HepG2 (cell line): ENCODE measurements around the gene COMMD3. TPM values are rescaled to one million over a fixed set of nuclear protein-coding genes. Genes with fewer than 3 reads are reported as not detected.

Experiments
- ATAC-seq: fragments of 200-7000 bp; cut with Tn5 transposase; 3 replicates; pipeline ENCODE4 v1.9.1; 2020; ENCODE audit warnings: mild to moderate bottlenecking, moderate library complexity
- BruUV-seq: library from RNA; stranded (reverse); fragments of 400-500 nt; replicated peaks from 2 replicates; lab custom pipeline; 2021; lab: Mats Ljungman, UMichigan
- CTCF ChIA-PET: fragments of 300-600 bp; formaldehyde crosslinking; extraction: SDS; loops from one replicate; lab custom pipeline; 2021; ENCODE audit warnings: low total read pairs, inconsistent platforms, low intra/inter-chr PET ratio; lab: Yijun Ruan, JAX
- POLR2A ChIA-PET: fragments of 350-600 bp; sonication (Branson Sonifier 250); formaldehyde crosslinking; loops from one replicate; lab custom pipeline; 2020; ENCODE audit warnings: antibody characterized with exemption, inconsistent platforms; lab: Yijun Ruan, JAX
- DNase-seq: peaks from one replicate; pipeline ENCODE4 v3.0.0-alpha.2; 2015; ENCODE audit warnings: low spot score
- FAIRE-seq: peaks from 3 replicates; lab custom pipeline; 2011; peaks lifted over from hg19 to GRCh38; lab: Jason Lieb, UNC
- H2AFZ ChIP-seq: one replicate; pipeline ENCODE4 v1.6.1; 2011; ENCODE audit warnings: low read length, inconsistent platforms
- H3K27ac ChIP-seq: fragments of 300-600 bp; 3 replicates; pipeline ENCODE4 v1.8.0; 2011; ENCODE audit warnings: mixed run types, mild to moderate bottlenecking, mixed read lengths, low read length, inconsistent platforms; ENCODE audit not compliant: insufficient read depth; ENCODE audit errors: extremely low read length
- H3K27me3 ChIP-seq, 2 experiments: fragments of 200-600 bp in 1 of 2; 2 replicates in 1 of 2; 3 replicates in 1 of 2; pipeline versions ENCODE4 v1.6.0 to v1.8.0; 2011; ENCODE audit warnings: low read length in 2 of 2, mild to moderate bottlenecking in 2 of 2, moderate library complexity in 2 of 2, inconsistent platforms in 1 of 2; ENCODE audit not compliant: insufficient read depth in 2 of 2, control insufficient read depth in 1 of 2
- H3K36me3 ChIP-seq, 2 experiments: fragments of 200-600 bp in 1 of 2; replicated peaks in 1 of 2; 2 replicates in 1 of 2; 3 replicates in 1 of 2; pipeline versions ENCODE4 v1.5.1 to v1.8.0; 2011; ENCODE audit warnings: low read length in 2 of 2, inconsistent platforms in 1 of 2; ENCODE audit not compliant: insufficient read depth in 2 of 2, control insufficient read depth in 1 of 2
- H3K4me1 ChIP-seq: 2 replicates; pipeline ENCODE4 v1.5.1; 2012; ENCODE audit warnings: low read length, inconsistent platforms; ENCODE audit not compliant: insufficient read depth
- H3K4me2 ChIP-seq: 2 replicates; pipeline ENCODE4 v1.6.0; 2011; ENCODE audit warnings: low read depth, low read length, inconsistent platforms
- H3K4me3 ChIP-seq, 3 experiments: fragments of 200-600 bp in 1 of 3; sonication (generic), shearing (Covaris generic) in 1 of 3; replicated peaks in 1 of 3; 2 replicates each; pipeline ENCODE4 v1.5.1; 2011 to 2016; ENCODE audit warnings: low read length in 3 of 3, inconsistent platforms in 2 of 3, low read depth in 2 of 3, mild to moderate bottlenecking in 2 of 3, control low read depth in 1 of 3, mixed read lengths in 1 of 3; ENCODE audit not compliant: insufficient read depth in 1 of 3
- H3K79me2 ChIP-seq: one replicate; pipeline ENCODE4 v1.6.1; 2011; ENCODE audit warnings: low read length, inconsistent platforms; ENCODE audit not compliant: insufficient read depth
- H3K9ac ChIP-seq: 2 replicates; pipeline ENCODE4 v1.6.0; 2011; ENCODE audit warnings: mild to moderate bottlenecking, low read depth, low read length, inconsistent platforms; ENCODE audit not compliant: insufficient read depth
- H3K9me3 ChIP-seq: 2 replicates; pipeline ENCODE4 v1.5.1; 2012; ENCODE audit warnings: mild to moderate bottlenecking, low read length
- H4K20me1 ChIP-seq: 2 replicates; pipeline ENCODE4 v1.6.0; 2011; ENCODE audit warnings: inconsistent platforms, mild to moderate bottlenecking, low read length, moderate library complexity; ENCODE audit not compliant: insufficient read depth
- ATF7 ChIP-seq, 2 experiments: fragments of 450-650 bp in 1 of 2; sonication (generic) in 1 of 2; formaldehyde crosslinking in 1 of 2; IDR thresholded peaks; 2 replicates each; pipeline versions ENCODE4 v1.4.0 to v1.6.1; 2016 to 2020; ENCODE audit warnings: antibody characterized with exemption in 1 of 2, mild to moderate bottlenecking in 1 of 2, missing genetic modification reagents in 1 of 2
- FOSL1 ChIP-seq: sonication (generic); formaldehyde crosslinking; IDR thresholded peaks from 2 replicates; pipeline ENCODE4 v1.9.0; 2021; ENCODE audit warnings: missing genetic modification reagents, borderline replicate concordance
- FOXK1 ChIP-seq: sonication (generic); formaldehyde crosslinking; IDR thresholded peaks from 2 replicates; pipeline ENCODE4 v1.4.0; 2020; ENCODE audit warnings: low read depth, missing genetic modification reagents, borderline replicate concordance
- HCFC1 ChIP-seq: fragments of 150-350 bp; IDR thresholded peaks from 2 replicates; pipeline ENCODE4 v1.6.1; 2014; ENCODE audit warnings: low read depth, low read length
- HDAC1 ChIP-seq: sonication (generic); formaldehyde crosslinking; IDR thresholded peaks from 2 replicates; pipeline ENCODE4 v1.5.1; 2020; ENCODE audit warnings: mild to moderate bottlenecking, missing genetic modification reagents
- ISL2 ChIP-seq: sonication (generic); formaldehyde crosslinking; IDR thresholded peaks from 2 replicates; pipeline ENCODE4 v1.5.0; 2020; ENCODE audit warnings: missing genetic modification reagents
- KDM6A ChIP-seq: IDR thresholded peaks from 2 replicates; pipeline ENCODE4 v1.6.1; 2016; ENCODE audit warnings: low read depth
- SATB2 ChIP-seq: sonication (generic); formaldehyde crosslinking; IDR thresholded peaks from 2 replicates; pipeline ENCODE4 v1.5.0; 2020; ENCODE audit warnings: missing genetic modification reagents
- SETDB1 ChIP-seq: sonication (generic); formaldehyde crosslinking; IDR thresholded peaks from 2 replicates; pipeline ENCODE4 v1.5.1; 2020; ENCODE audit warnings: missing genetic modification reagents, mild to moderate bottlenecking, borderline replicate concordance
- SP140L ChIP-seq: sonication (generic); formaldehyde crosslinking; IDR thresholded peaks from 2 replicates; pipeline ENCODE4 v1.4.0; 2020; ENCODE audit warnings: missing genetic modification reagents, borderline replicate concordance
- ZNF260 ChIP-seq: sonication (generic); formaldehyde crosslinking; IDR thresholded peaks from 2 replicates; pipeline ENCODE4 v1.4.0; 2020; ENCODE audit warnings: missing genetic modification reagents, low read depth, mild to moderate bottlenecking, borderline replicate concordance
- ZNF276 ChIP-seq: sonication (generic); formaldehyde crosslinking; IDR thresholded peaks from 2 replicates; pipeline ENCODE4 v1.4.0; 2020; ENCODE audit warnings: mild to moderate bottlenecking, low read depth, missing genetic modification reagents
- ZNF557 ChIP-seq: sonication (generic); formaldehyde crosslinking; IDR thresholded peaks from 2 replicates; pipeline ENCODE4 v1.4.0; 2020; ENCODE audit warnings: missing genetic modification reagents
- ZNF570 ChIP-seq: sonication (generic); formaldehyde crosslinking; IDR thresholded peaks from 2 replicates; pipeline ENCODE4 v1.4.0; 2020; ENCODE audit warnings: mild to moderate bottlenecking, missing genetic modification reagents, borderline replicate concordance
- ZNF713 ChIP-seq: sonication (generic); formaldehyde crosslinking; IDR thresholded peaks from 2 replicates; pipeline ENCODE4 v1.4.0; 2020; ENCODE audit warnings: mild to moderate bottlenecking, missing genetic modification reagents
- WGBS: methylation state at CpG from one replicate; pipeline ENCODE4 v1.1.6; 2017; ENCODE audit warnings: low lambda C conversion rate; 5-methylcytosine and 5-hydroxymethylcytosine counted together
- in situ Hi-C: cut with HindIII; loops from 2 replicates; pipeline ENCODE4 v1.10.0; 2017; ENCODE audit warnings: low pct_unique_long_range_greater_than_20kb; ENCODE audit not compliant: extremely low pct_ligation_motif_present
- intact Hi-C: fragments of 100-400 bp; cut with micrococcal nuclease; formaldehyde crosslinking; loops from one replicate; pipeline ENCODE4 v1.10.0; 2022; ENCODE audit not compliant: unreplicated experiment
- polyA plus RNA-seq, 8 experiments: library from polyadenylated mRNA; depleted of rRNA in 3 of 8; stranded (reverse) in 7 of 8; unstranded in 1 of 8; fragments of >200 nt; fragmentation: Illumina TruSeq in 4 of 8; extraction: Trizol in 4 of 8; gene quantifications; 2 replicates each; pipeline versions ENCODE4 v1.2.1 to v1.2.3, GENCODE V29; 2011 to 2016; ENCODE audit warnings: low read depth in 4 of 8, missing spikeins in 1 of 8, mixed read lengths in 1 of 8; ENCODE audit not compliant: insufficient read depth in 1 of 8
- total RNA-seq, 5 experiments: library from RNA; depleted of rRNA; stranded (reverse); fragments of >200 nt; fragmentation: Illumina TruSeq; extraction: Trizol; gene quantifications; 2 replicates each; pipeline ENCODE4 v1.2.3, GENCODE V29; 2016; ENCODE audit warnings: low read depth in 1 of 5
- TF ChIP-seq, protein P1 (sequence below), 2 experiments: sonication (generic) in 1 of 2; formaldehyde crosslinking in 1 of 2; IDR thresholded peaks; 2 replicates each; pipeline versions ENCODE4 v1.5.1 to v1.6.1; 2011 to 2020; ENCODE audit warnings: borderline replicate concordance in 1 of 2, low read depth in 1 of 2, low read length in 1 of 2, mild to moderate bottlenecking in 1 of 2, missing genetic modification reagents in 1 of 2, moderate library complexity in 1 of 2
- TF ChIP-seq, protein P2 (sequence below): sonication (generic); formaldehyde crosslinking; conservative IDR thresholded peaks from 2 replicates; pipeline ENCODE4 v1.8.0; 2022; ENCODE audit warnings: missing genetic modification reagents

COMMD3 gene
- total and polyA plus RNA-seq, 2 of the 13 experiments (the other 11 are each of a cell fraction or from before 2014, with no cell fraction given), result 38.7 to 54.4 TPM

DNA sequence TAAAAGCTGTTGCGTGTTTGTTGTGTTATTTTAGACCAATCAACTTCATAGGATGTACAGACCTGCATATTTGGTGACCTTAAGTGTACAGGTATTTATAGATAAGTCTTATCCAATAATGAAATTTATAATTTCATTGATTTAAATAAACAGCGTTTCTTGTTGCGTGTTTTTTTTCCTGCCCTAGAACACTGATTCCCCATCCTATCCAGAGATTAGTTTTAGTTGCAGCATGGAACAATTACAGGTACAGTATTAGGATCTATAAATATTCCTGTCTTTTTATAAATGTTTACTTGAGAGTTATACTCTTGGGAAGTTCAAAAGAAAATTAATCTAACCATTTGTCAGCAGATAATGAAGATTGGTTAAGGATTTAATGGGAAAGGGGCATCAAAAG lies 2.6 kb downstream of the COMMD3 start:
- Histone ChIP-seq H3K4me1 (peaks cover 51% of the 10 kb centered on the region), H3K9me3 (no peaks in the 10 kb centered on the region), H4K20me1 (peaks cover 17% of the 10 kb centered on the region), H3K4me2 (no peak overlapping the region), H2AFZ (no peak overlapping the region), H3K36me3 (no peaks in the 10 kb centered on the region), H3K4me3 (no peak overlapping the region), H3K27me3 (peaks cover 0 to 20% of the 10 kb centered on the region in 2 experiments; a peak in 3 of 5 replicates), H3K27ac (no peak overlapping the region), H3K79me2 (peaks cover 28% of the 10 kb centered on the region), H3K9ac (no peak overlapping the region)
- FAIRE-seq (no peak), DNase-seq (no peak), ATAC-seq (no peak)
- WGBS, result 96% methylated on average over 3 of the region's 3 CpGs
- TF ChIP-seq ZNF260 (CRISPR knock-in tag) (no peak), ZNF713 (CRISPR knock-in tag) (no peak), ISL2 (CRISPR knock-in tag) (no peak), SP140L (no peak), HDAC1 (CRISPR knock-in tag) (no peak), ZNF557 (CRISPR knock-in tag) (no peak), ZNF570 (no peak), ZNF276 (CRISPR knock-in tag) (no peak), HCFC1 (no peak), ATF7 (IDR thresholded peaks at IDR 0.05) (no peak), ATF7 (CRISPR knock-in tag; IDR thresholded peaks at IDR 0.05) (no peak), SETDB1 (no peak), SATB2 (CRISPR knock-in tag) (no peak), FOXK1 (CRISPR knock-in tag) (no peak), FOSL1 (CRISPR knock-in tag) (no peak), KDM6A (CRISPR knock-in tag) (no peak)
- TF ChIP-seq, protein P1, sequence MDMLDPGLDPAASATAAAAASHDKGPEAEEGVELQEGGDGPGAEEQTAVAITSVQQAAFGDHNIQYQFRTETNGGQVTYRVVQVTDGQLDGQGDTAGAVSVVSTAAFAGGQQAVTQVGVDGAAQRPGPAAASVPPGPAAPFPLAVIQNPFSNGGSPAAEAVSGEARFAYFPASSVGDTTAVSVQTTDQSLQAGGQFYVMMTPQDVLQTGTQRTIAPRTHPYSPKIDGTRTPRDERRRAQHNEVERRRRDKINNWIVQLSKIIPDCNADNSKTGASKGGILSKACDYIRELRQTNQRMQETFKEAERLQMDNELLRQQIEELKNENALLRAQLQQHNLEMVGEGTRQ (IDR thresholded peaks at IDR 0.05; ENCODE audit: low read depth, low read length), result no peak
- TF ChIP-seq, protein P1 (CRISPR knock-in tag; IDR thresholded peaks at IDR 0.05; ENCODE audit: borderline replicate concordance), result no peak
- TF ChIP-seq, protein P2, sequence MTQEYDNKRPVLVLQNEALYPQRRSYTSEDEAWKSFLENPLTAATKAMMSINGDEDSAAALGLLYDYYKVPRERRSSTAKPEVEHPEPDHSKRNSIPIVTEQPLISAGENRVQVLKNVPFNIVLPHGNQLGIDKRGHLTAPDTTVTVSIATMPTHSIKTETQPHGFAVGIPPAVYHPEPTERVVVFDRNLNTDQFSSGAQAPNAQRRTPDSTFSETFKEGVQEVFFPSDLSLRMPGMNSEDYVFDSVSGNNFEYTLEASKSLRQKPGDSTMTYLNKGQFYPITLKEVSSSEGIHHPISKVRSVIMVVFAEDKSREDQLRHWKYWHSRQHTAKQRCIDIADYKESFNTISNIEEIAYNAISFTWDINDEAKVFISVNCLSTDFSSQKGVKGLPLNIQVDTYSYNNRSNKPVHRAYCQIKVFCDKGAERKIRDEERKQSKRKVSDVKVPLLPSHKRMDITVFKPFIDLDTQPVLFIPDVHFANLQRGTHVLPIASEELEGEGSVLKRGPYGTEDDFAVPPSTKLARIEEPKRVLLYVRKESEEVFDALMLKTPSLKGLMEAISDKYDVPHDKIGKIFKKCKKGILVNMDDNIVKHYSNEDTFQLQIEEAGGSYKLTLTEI, result no peak
- POLR2A ChIA-PET, result no interaction called here
- in situ Hi-C loops, result loop anchor here (10.0 to 25.0 kb wide), 3 partner anchors 314 to 806 kb away; partner anchors contain the start of genes DNAJC1 and PIP4K2A
- intact Hi-C loops, result loop anchor here (5.0 kb wide), 1 partner anchor 119 kb away; no protein-coding TSS in a partner anchor
- BruUV-seq, result no TSS peak
- CTCF ChIA-PET, result no interaction called here
